Neuronal stem cell (in vitro differentiated cells): ENCODE results near the gene CAPZB.
"Not testable (repeated sequence)": the region's sequence is repeated elsewhere in the genome, so short reads cannot be mapped to it uniquely, and the experiment has no call there.

Source experiments
- DNase-seq: peaks from one replicate; pipeline ENCODE4 v3.0.0-alpha.2; 2013; ENCODE audit warnings: low spot score
- H2AFZ ChIP-seq: one replicate; pipeline ENCODE4 v1.6.1; 2013; ENCODE audit warnings: mild to moderate bottlenecking, low read length, inconsistent platforms
- H2AK5ac ChIP-seq: 2 replicates; pipeline ENCODE4 v1.6.1; 2013; ENCODE audit warnings: low read depth, mild to moderate bottlenecking, inconsistent platforms, low read length, moderate library complexity, mixed read lengths
- H2BK120ac ChIP-seq: 2 replicates; pipeline ENCODE4 v1.6.1; 2013; ENCODE audit warnings: low read depth, mild to moderate bottlenecking, inconsistent platforms, low read length, moderate library complexity, mixed read lengths
- H2BK12ac ChIP-seq: one replicate; pipeline ENCODE4 v1.6.1; 2013; ENCODE audit warnings: low read length, inconsistent platforms
- H2BK15ac ChIP-seq: 2 replicates; pipeline ENCODE4 v1.6.1; 2013; ENCODE audit warnings: mild to moderate bottlenecking, low read length, inconsistent platforms, mixed read lengths
- H2BK5ac ChIP-seq: one replicate; pipeline ENCODE4 v1.6.1; 2013; ENCODE audit warnings: inconsistent platforms, mild to moderate bottlenecking, low read length, moderate library complexity
- H3K14ac ChIP-seq: one replicate; pipeline ENCODE4 v1.6.1; 2013; ENCODE audit warnings: low read length, inconsistent platforms
- H3K18ac ChIP-seq: 2 replicates; pipeline ENCODE4 v1.6.1; 2013; ENCODE audit warnings: low read length, inconsistent platforms
- H3K23ac ChIP-seq: 2 replicates; pipeline ENCODE4 v1.6.1; 2013; ENCODE audit warnings: low read depth, mild to moderate bottlenecking, mixed read lengths, low read length, inconsistent platforms; ENCODE audit not compliant: poor library complexity
- H3K27ac ChIP-seq: replicated peaks from 3 replicates; pipeline ENCODE4 v1.5.1; 2013; ENCODE audit warnings: low read length, inconsistent platforms
- H3K27me3 ChIP-seq, 3 experiments: 2 replicates each; pipeline ENCODE4 v1.6.1; 2013; ENCODE audit warnings: low read length in 3 of 3, mild to moderate bottlenecking in 2 of 3, inconsistent platforms in 1 of 3, low read depth in 1 of 3, mixed read lengths in 1 of 3, moderate library complexity in 1 of 3; ENCODE audit not compliant: control insufficient read depth in 3 of 3, insufficient read depth in 3 of 3
- H3K36me3 ChIP-seq, 2 donors: replicated peaks in 1 of 2; 2 replicates each; pipeline ENCODE4 v1.6.1; 2013; ENCODE audit warnings: low read length in 2 of 2; ENCODE audit not compliant: control insufficient read depth in 2 of 2, insufficient read depth in 2 of 2
- H3K4ac ChIP-seq: 2 replicates; pipeline ENCODE4 v1.6.1; 2013; ENCODE audit warnings: inconsistent platforms, mild to moderate bottlenecking, low read length, moderate library complexity
- H3K4me1 ChIP-seq, 2 donors: 1 replicate in 1 of 2; 2 replicates in 1 of 2; pipeline ENCODE4 v1.6.1; 2013; ENCODE audit warnings: low read length in 2 of 2, low read depth in 1 of 2; ENCODE audit not compliant: control insufficient read depth in 2 of 2, insufficient read depth in 1 of 2
- H3K4me2 ChIP-seq: one replicate; pipeline ENCODE4 v1.6.1; 2013; ENCODE audit warnings: mild to moderate bottlenecking, low read length, inconsistent platforms; ENCODE audit not compliant: insufficient read depth, poor library complexity, severe bottlenecking
- H3K4me3 ChIP-seq, 2 donors: 2 replicates each; pipeline ENCODE4 v1.5.1; 2013; ENCODE audit warnings: low read length in 2 of 2, mild to moderate bottlenecking in 2 of 2, inconsistent platforms in 1 of 2, moderate library complexity in 1 of 2
- H3K79me1 ChIP-seq: one replicate; pipeline ENCODE4 v1.6.1; 2013; ENCODE audit warnings: low read depth, mild to moderate bottlenecking, inconsistent platforms, low read length, moderate library complexity
- H3K9ac ChIP-seq: one replicate; pipeline ENCODE4 v1.6.1; 2013; ENCODE audit warnings: mild to moderate bottlenecking, low read depth, low read length, inconsistent platforms; ENCODE audit not compliant: poor library complexity
- H3K9me3 ChIP-seq, 2 donors: replicated peaks in 1 of 2; 2 replicates each; pipeline versions ENCODE3 to v1.6.1; 2013; ENCODE audit warnings: low read length in 2 of 2, mild to moderate bottlenecking in 2 of 2, inconsistent platforms in 1 of 2, low read depth in 1 of 2, mixed read lengths in 1 of 2, moderate library complexity in 1 of 2; ENCODE audit not compliant: control insufficient read depth in 2 of 2, insufficient read depth in 1 of 2
- H4K8ac ChIP-seq: one replicate; pipeline ENCODE4 v1.6.1; 2013; ENCODE audit warnings: low read depth, mild to moderate bottlenecking, inconsistent platforms, low read length, moderate library complexity
- H4K91ac ChIP-seq: one replicate; pipeline ENCODE4 v1.6.1; 2013; ENCODE audit warnings: low read length, low read depth, mild to moderate bottlenecking, inconsistent platforms; ENCODE audit not compliant: poor library complexity
- WGBS, 2 donors: extraction: QIAGEN DNeasy Blood & Tissue Kit; methylation state at CpG; one replicate each; pipeline ENCODE4 v1.1.7; 2013; ENCODE audit warnings: missing lambda C conversion rate in 2 of 2, mixed read lengths in 1 of 2; ENCODE audit not compliant: insufficient read length in 2 of 2, insufficient replicate concordance in 1 of 2; ENCODE audit errors: extremely low coverage in 2 of 2; 5-methylcytosine and 5-hydroxymethylcytosine counted together

The CAPZB gene

DNA sequence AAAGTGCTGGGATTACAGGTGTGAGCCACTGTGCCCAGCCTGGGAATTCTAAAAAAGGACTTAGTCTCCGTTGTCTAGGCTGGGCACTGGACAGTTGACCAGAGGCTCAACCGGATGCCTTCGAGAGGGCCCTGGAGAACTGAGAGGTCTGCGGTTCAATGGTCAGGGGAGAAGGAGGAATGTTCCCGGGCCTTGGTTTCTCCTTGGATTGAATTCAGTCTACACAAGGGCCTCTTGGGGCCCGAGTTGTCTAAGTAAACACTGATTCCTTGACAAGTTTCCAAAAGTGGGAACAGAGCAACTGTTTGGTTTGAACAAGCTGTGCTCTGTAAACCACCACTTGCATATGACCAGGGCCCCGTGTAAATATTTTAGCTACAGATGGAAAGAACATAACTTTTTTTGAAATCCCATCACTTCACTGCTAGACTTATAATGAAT, 29.1 kb upstream of the CAPZB start:
- Histone ChIP-seq H3K27me3 (no peaks in the 10 kb centered on the region), H4K8ac (no peak overlapping the region), H2BK12ac (no peak overlapping the region), H3K9me3 (no peaks in the 10 kb centered on the region), H3K18ac (no peak overlapping the region), H2AFZ (no peak overlapping the region), H3K27ac (no peak overlapping the region), H3K9ac (no peak overlapping the region), H2AK5ac (no peak overlapping the region), H2BK5ac (no peak overlapping the region), H3K36me3 (no peaks in the 10 kb centered on the region), H3K4me1 (no peaks in the 10 kb centered on the region), H3K23ac (no peak overlapping the region), H3K14ac (no peak overlapping the region), H2BK15ac (no peak overlapping the region), H3K4me3 (no peak overlapping the region), H3K4me2 (no peak overlapping the region), H4K91ac (no peak overlapping the region), H2BK120ac (no peak overlapping the region), H3K79me1 (no peaks in the 10 kb centered on the region), H3K4ac (no peak overlapping the region)
- no CpG with 5 or more reads among the region's 7 CpGs for WGBS, 2 donors
- no peak for DNase-seq

DNA sequence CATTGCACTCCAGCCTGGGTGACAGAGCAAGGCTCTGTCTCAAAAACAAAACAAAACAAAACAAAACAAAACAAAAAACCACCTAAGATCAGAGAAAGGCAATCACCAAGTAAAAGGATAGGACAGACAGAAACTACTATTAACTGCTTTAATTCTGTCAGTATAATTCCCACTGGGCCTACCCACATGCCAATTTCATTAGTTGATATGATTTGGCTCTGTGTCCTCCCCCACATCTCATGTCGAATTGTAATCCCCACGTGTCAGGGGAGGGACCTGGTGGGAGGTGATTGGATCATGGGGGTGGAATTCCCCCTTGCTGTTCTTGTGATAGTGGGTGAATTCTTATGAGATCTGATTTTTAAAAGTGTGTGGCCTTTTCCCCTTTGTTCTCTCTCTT, 27.2 kb upstream of the CAPZB start:
- no peaks in the 10 kb centered on the region for H3K79me1 ChIP-seq
- WGBS, 2 donors = no CpG with 5 or more reads among the region's 2 CpGs
- no peaks in the 10 kb centered on the region for H3K27me3 ChIP-seq
- no peaks in the 10 kb centered on the region for H3K36me3 ChIP-seq
- H3K4me1 ChIP-seq = no peaks in the 10 kb centered on the region
- no peak overlapping the region for H3K27ac ChIP-seq
- no peaks in the 10 kb centered on the region for H3K9me3 ChIP-seq
- no peak overlapping the region for H3K4ac ChIP-seq
- no peak overlapping the region for H2AFZ ChIP-seq
- no peak overlapping the region for H2AK5ac ChIP-seq
- H3K18ac ChIP-seq = no peak overlapping the region
- no peak overlapping the region for H2BK15ac ChIP-seq
- no peak overlapping the region for H3K23ac ChIP-seq
- H3K14ac ChIP-seq = no peak overlapping the region
- no peak overlapping the region for H4K91ac ChIP-seq
- H3K4me3 ChIP-seq = no peak overlapping the region
- no peak overlapping the region for H4K8ac ChIP-seq
- H3K4me2 ChIP-seq = no peak overlapping the region
- H3K9ac ChIP-seq = no peak overlapping the region
- H2BK12ac ChIP-seq = no peak overlapping the region
- DNase-seq = no peak
- no peak overlapping the region for H2BK5ac ChIP-seq
- no peak overlapping the region for H2BK120ac ChIP-seq

DNA sequence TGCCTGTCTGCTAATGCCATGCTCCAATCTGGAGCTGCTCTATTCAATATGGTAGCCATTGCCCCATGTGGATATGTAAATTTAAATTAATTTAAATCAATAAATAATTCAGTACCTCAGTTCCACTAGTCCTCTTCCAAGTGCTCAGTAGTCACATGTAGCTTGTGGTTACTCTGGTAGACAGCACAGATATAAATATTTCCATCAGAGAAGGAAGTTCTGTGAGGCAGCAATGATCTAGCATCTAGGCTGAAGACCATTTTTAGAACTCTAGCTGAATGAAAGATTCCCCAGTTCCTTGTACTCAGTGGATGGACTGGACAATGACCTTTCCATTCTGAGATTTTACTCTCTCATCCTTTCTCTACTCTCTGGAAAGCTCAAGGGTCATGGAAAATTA, 25.8 kb upstream of the CAPZB start:
- Histone ChIP-seq H4K8ac (no peak overlapping the region), H3K27ac (no peak overlapping the region), H3K27me3 (no peaks in the 10 kb centered on the region), H2AFZ (no peak overlapping the region), H3K4ac (no peak overlapping the region), H2BK15ac (no peak overlapping the region), H3K36me3 (no peaks in the 10 kb centered on the region), H2AK5ac (no peak overlapping the region), H3K4me2 (no peak overlapping the region), H2BK120ac (no peak overlapping the region), H3K9me3 (no peaks in the 10 kb centered on the region), H2BK12ac (no peak overlapping the region), H3K4me3 (no peak overlapping the region), H4K91ac (no peak overlapping the region), H3K18ac (no peak overlapping the region), H2BK5ac (no peak overlapping the region), H3K14ac (no peak overlapping the region), H3K4me1 (no peaks in the 10 kb centered on the region), H3K79me1 (no peaks in the 10 kb centered on the region), H3K9ac (no peak overlapping the region), H3K23ac (no peak overlapping the region)
- DNase-seq = no peak

DNA sequence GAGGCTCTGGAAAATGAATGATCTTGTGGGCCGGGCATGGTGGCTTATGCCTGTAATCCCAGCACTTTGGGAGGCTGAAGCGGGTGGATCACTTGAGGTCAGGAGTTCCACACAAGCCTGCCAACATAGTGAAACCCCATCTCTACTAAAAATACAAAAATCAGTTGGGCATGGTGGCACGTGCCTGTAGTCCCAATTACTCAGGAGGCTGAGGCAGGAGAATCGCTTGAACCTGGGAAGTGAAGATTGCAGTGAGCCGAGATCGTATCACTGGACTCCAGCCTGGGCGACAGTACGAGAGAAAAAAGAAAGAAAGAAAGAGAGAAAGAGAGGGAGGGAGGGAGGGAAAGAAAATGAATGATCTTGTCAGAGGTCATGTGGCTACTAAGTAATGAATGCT, 24.3 kb upstream of the CAPZB start:
- not testable (repeated sequence) for H4K8ac ChIP-seq, H3K36me3 ChIP-seq, H3K4me1 ChIP-seq, H3K9ac ChIP-seq, H3K14ac ChIP-seq, H2BK12ac ChIP-seq, H3K4me2 ChIP-seq, H3K4me3 ChIP-seq, H2BK120ac ChIP-seq, H3K23ac ChIP-seq, H2AFZ ChIP-seq, H2BK5ac ChIP-seq, H3K18ac ChIP-seq, H2BK15ac ChIP-seq, DNase-seq, H2AK5ac ChIP-seq, H3K4ac ChIP-seq, H3K79me1 ChIP-seq, H3K9me3 ChIP-seq, H3K27me3 ChIP-seq, H3K27ac ChIP-seq, H4K91ac ChIP-seq
- no CpG with 5 or more reads among the region's 8 CpGs for WGBS, 2 donors
